ENCODE data around the gene SULT1A3.
"Not testable (repeated sequence)": the region's sequence is repeated elsewhere in the genome, so short reads cannot be mapped to it uniquely, and the experiment has no call there.

Gene SULT1A3

GRCh38 chr16:30199049-30199448 is at the start of gene SULT1A3:
Gene SULT1A3 (plus strand): TSS chr16:30199255. CDS start chr16:30200729, 1,474 bp downstream.
- FAIRE-seq, result not testable (repeated sequence)

GRCh38 chr16:30151091-30151490 is 48.0 kb upstream of the SULT1A3 start:
- FAIRE-seq, result no peak

DNA sequence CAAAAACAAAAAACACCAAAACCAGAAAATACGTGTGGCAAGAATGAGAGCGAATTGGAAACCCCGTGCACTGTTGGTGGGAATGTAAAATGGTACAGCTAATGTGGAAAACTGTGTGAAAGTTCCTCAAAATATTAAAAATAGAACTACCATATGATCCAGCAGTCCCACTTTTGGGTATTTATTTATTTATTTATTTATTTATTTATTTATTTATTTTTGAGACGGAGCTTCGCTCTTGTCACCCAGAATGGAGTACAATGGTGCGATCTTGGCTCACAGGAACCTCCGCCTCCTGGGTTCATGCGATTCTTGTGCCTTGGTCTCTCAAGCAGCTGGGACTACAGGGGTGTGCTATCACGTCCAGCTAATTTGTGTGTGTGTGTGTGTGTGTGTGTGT is 46.5 kb upstream of the SULT1A3 start:
- FAIRE-seq, result no peak

GRCh38 chr16:30155188-30155587 is 43.9 kb upstream of the SULT1A3 start:
- FAIRE-seq, result no peak

DNA sequence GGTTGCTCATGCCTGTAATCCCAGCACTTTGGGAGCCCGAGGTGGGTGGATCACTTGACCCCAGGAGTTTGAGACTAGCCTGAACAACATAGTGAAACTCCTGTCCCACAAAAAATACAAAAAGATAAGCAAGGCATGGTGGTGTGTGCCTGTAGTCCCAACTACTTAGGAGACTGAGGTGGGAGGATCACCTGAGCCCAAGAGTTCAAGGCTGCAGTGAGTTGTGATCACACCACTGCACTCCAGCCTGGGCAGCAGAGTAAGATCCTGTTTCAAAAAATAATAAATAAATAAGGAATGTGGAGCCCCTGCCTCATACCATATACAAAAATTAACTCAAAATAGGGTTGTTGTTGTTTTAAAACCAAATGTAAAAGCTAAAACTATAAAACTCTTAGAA is 41.8 kb upstream of the SULT1A3 start:
- no peak for FAIRE-seq

DNA sequence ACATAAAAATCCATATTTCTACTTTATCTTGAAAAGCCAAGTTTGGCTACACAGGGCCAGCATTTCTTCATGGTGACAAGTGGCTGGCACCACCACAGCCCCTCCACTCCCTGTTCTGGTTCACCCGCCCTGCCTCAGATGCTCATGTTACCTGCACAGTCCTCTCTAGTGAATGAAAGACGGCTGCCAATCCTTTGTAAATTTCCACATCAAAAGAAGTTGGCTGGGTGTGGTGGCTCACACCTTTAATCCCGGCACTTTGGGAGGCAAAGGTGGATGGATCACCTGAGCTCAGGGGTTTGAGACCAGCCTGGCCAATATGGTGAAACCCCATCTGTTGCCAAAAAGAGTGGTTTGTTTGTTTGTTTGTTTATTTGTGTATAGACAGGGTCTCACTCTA is 35.5 kb upstream of the SULT1A3 start:
- FAIRE-seq, result no peak

- FAIRE-seq, result no peak
Measured at GRCh38 chr16:30166202-30166902, 32.7 kb upstream of the SULT1A3 start.

- not testable (repeated sequence) for FAIRE-seq
Measured at GRCh38 chr16:30168746-30169145, 30.3 kb upstream of the SULT1A3 start.

GRCh38 chr16:30169416-30169815 is 29.6 kb upstream of the SULT1A3 start:
- FAIRE-seq, result not testable (repeated sequence)

DNA sequence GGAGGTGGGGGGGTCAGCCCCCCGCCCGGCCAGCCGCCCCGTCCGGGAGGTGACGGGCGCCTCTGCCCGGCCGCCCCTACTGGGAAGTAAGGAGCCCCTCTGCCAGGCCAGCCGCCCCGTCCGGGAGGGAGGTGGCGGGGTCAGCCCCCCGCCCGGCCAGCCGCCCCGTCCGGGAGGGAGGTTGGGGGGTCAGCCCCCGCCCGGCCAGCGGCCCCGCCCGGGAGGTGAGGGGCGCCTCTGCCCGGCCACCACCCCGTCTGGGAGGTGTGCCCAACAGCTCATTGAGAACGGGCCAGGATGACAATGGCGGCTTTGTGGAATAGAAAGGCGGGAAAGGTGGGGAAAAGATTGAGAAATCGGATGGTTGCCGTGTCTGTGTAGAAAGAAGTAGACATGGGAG is 28.9 kb upstream of the SULT1A3 start:
- FAIRE-seq, result not testable (repeated sequence)

GRCh38 chr16:30173054-30173453 is 26.0 kb upstream of the SULT1A3 start:
- FAIRE-seq, result no peak

DNA sequence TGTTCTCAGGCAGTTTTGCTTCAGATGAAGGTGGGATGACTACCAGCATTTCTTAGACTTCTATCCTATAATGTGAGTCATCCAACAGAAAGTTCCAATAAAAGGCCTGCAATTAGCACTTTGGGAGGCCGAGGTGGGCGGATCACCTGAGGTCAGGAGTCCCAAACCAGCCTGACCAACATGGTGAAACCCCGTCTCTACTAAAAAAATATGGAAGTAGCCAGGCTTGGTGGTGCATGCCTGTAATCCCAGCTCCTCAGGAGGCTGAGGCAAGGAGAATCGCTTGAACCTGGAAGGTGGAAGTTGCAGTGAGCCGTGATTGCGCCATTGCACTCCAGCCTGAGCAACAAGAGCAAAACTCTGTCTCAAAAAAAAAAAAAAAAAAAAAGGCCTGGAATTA is 22.2 kb upstream of the SULT1A3 start:
- not testable (repeated sequence) for FAIRE-seq

GRCh38 chr16:30179195-30179594 is 19.9 kb upstream of the SULT1A3 start:
- no peak for FAIRE-seq

- FAIRE-seq, result no peak
Measured at GRCh38 chr16:30179931-30180330, 19.1 kb upstream of the SULT1A3 start.

GRCh38 chr16:30180741-30181140 is 18.3 kb upstream of the SULT1A3 start:
- FAIRE-seq, result no peak

DNA sequence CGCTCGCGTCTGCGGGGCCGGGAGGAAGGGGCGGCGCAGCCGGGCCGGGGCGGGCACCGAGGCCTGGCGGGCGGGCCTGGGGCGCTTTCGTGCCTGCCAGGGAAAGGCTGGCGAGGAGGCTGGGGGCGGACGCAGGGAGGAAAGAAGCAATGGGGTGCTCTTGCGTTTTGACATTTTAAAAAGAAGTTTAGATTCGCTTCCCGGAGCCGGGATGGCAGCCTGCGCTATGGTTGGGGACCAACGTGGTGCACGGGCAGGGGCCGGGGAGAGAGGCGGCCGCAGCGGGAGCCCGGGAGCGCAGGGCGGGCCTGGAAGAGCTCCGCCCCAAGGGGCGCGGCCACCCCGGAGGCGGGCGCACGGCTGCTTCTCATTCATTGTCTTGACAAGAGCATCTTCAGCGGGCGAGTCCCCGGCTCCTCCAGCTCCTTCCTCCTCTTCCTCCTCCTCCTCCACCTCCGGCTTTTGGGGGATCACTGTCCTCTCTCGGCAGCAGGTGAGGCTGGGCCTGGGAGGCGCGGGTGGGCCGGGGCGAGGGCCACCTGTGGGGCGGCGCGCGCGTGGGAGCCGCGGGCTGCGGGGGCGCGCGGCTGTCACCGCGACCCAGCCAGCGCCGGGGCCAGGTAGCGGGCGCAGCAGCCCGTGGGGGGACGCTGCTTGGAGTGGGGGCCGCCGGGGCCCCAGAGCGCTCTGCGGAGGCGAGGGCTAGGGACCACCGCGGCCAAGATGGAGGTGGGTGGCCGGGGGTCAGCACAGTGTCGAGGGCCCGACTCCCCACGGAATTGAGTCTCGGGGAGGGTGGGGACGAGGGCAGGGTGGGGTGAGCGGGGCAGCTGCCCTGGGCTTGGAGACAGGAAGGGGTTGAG is 15.6 kb upstream of the SULT1A3 start, which contains the start of gene CORO1A:
Gene CORO1A, plus strand, starts transcription at position 370 of the 863 bp plus-strand sequence. CDS start 1,608 bp downstream, outside the sequence.
- no peak for FAIRE-seq

DNA sequence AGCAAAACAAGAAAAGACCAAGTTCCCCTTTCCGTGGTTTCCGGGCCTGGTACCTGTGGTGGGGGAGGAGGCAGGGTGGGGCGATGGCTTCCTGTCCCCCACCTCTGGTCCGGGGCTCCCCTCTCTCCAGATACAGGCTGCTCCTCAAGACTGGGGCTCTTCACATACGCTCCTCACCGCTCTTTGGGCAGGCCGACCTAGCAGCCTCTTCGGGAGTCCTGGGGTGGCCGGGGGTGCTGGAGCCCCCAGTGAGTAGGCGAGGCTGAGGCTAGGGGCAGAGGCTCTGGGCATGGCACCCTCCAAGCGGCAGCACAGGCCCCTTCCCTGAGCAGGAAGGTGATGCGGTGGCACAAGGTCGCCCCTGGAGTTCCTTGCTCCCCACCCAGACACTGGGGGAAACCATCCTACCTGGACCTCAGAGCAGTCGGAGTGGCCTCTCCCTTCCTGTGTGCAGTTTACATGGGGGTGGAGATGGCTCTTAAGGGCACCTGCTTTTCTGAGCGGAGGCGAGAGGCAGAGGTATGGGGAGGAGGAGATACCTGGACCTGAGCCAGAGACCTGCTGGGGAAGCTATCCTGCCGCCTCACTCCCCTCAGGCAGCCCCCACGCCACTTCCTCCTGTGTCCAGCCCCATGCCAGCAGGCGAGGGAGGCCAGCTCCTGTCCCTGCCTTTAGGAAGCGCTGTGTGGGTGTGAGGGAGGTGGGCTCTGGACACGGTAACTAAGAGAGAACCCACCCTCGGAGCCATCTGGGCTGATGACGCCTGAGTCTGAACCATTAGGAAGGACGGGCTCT is 14.8 kb upstream of the SULT1A3 start:
- FAIRE-seq, result no peak

GRCh38 chr16:30184891-30185682 is 14.0 kb upstream of the SULT1A3 start:
- no peak for FAIRE-seq

DNA sequence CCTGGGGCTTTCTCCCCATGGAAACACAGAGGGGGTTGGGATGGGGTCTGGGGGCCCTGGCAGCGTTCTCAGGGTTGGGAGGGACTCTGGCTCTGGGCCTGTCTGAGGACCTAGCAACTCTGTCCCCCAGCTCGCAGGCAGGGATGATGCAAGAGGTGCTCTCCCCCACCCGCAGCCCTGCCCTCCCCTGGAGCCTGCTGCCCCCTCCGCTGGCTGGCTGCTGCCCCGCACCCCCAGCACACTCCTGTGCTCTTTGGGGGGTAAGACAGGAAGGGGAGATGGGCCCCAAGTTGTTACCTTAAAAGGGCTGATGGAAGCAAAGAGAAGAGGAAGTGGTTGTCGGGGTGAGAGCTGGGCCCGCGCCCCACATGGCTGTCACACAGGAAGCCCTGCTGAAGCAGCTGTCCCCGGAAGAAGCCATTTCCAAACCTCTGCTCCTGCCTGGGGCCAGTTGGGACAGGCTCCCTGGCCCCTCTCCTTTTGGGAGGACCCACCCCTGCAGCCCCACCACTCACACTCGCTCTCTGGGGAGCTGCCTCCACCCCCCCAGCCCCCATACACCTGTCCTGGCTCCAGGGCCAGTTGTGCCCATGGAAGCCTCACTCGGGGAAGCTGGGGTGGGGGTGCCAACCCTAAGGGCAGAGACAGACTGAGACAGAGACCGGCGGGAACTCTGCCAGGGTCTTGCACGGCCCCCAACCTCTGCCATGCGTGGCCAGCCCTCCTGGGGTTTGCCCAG is 13.2 kb upstream of the SULT1A3 start:
- no peak for FAIRE-seq

DNA sequence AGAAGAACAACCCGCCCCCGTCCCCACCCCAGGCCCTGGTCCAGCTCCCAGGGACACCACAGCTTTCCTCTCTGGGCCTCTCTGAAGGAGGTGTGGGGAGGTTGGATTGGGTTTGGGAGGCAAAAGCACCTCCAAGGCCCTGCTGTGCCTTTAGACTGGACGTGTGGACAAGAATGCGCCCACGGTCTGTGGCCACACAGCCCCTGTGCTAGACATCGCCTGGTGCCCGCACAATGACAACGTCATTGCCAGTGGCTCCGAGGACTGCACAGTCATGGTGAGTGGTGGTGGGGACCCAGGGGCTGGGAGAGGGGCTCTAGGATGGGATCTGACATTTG is 12.6 kb upstream of the SULT1A3 start:
- no peak for FAIRE-seq

DNA sequence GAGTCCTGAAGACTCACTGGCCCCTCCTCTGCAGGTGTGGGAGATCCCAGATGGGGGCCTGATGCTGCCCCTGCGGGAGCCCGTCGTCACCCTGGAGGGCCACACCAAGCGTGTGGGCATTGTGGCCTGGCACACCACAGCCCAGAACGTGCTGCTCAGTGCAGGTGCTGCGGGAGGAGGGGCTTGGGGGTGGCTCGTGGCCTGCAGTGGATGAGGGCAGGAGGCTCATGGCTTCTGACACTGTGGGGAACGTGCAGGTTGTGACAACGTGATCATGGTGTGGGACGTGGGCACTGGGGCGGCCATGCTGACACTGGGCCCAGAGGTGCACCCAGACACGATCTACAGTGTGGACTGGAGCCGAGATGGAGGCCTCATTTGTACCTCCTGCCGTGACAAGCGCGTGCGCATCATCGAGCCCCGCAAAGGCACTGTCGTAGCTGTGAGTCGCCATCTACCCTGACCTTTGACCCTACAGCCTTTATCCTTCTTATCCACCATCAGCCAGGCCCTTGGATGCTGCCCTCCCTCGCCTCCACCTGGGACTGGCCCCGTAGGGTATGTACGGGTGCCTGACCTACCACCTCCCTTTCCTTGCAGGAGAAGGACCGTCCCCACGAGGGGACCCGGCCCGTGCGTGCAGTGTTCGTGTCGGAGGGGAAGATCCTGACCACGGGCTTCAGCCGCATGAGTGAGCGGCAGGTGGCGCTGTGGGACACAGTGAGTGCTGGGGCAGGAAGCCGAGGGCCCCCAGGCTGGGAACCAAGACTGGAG is 12.1 kb upstream of the SULT1A3 start:
- no peak for FAIRE-seq
